ENCODE measurements around the gene LRRC8C.

LRRC8C gene

DNA sequence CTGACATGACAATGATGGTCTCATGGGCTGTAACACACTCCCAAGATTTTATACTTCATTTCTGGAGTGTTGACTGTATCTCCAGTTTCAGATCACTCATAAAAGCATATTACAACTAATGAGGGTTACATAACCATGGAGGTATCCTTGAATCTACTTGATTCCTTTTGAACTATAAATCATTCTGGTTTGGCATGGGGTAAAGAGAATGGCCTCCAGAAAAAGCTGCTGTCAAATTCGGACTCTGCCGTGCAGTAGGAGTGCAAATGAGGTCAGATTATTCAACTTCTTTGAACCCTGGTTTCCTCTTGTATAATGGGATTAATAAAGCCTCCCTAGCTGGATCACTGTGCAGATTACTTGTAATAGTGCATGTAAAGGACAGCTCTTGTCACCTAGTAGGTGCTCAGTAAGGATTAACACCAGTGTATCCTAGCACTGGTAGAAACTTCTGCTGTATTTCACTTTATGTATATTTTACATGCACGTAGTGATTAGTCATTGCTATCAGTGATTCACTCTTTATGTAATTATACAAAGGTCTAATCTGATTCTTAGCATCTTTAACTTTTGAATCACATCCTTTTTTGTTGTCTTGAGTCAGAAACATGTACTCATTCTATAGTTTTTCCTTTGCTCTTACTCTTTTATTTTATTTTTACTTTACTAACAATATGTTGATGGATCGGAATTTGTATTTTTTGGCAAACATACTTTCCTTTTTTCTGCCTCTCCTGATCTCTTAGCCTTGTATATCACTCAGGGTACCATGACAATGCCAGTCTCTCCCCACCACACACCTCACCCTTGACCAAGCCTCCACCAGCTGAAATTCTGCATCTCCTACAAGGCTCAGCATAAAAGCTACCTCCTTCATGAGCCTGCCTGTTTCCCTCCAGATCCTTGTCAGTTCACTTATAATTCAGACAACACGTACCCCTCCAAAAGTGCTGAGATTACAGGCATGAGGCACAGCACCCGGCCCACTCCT, 3.2 kb downstream of the LRRC8C start:
- peaks cover 39% of the 10 kb centered on the region for H3K4me1 ChIP-seq (ENCODE audit: insufficient read depth, low read length)
- H2AFZ ChIP-seq (ENCODE audit: low read depth, low read length): no peak overlapping the region
- H3K4me3 ChIP-seq (ENCODE audit: low read depth in 1 of 2, low read length in 2 of 2): no peak overlapping the region
- H3K27ac ChIP-seq (ENCODE audit: low read length): no peak overlapping the region
- ATAC-seq (ENCODE audit: insufficient read depth, low read depth) (no peak), DNase-seq (no peak)
- TF ChIP-seq, protein P1, sequence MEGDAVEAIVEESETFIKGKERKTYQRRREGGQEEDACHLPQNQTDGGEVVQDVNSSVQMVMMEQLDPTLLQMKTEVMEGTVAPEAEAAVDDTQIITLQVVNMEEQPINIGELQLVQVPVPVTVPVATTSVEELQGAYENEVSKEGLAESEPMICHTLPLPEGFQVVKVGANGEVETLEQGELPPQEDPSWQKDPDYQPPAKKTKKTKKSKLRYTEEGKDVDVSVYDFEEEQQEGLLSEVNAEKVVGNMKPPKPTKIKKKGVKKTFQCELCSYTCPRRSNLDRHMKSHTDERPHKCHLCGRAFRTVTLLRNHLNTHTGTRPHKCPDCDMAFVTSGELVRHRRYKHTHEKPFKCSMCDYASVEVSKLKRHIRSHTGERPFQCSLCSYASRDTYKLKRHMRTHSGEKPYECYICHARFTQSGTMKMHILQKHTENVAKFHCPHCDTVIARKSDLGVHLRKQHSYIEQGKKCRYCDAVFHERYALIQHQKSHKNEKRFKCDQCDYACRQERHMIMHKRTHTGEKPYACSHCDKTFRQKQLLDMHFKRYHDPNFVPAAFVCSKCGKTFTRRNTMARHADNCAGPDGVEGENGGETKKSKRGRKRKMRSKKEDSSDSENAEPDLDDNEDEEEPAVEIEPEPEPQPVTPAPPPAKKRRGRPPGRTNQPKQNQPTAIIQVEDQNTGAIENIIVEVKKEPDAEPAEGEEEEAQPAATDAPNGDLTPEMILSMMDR (IDR thresholded peaks at IDR 0.05; ENCODE audit: borderline replicate concordance, extremely low read depth, low read length, poor library complexity, severe bottlenecking): no peak
- TF ChIP-seq EZH2 (IDR thresholded peaks at IDR 0.05; ENCODE audit: borderline replicate concordance, low read depth, low read length, severe bottlenecking): no peak
- H3K36me3 ChIP-seq (ENCODE audit: insufficient read depth, low read length): no peaks in the 10 kb centered on the region; the same call in 1 of the 2 replicates
- no peaks in the 10 kb centered on the region for H3K9me3 ChIP-seq (ENCODE audit: insufficient read depth, low read length, severe bottlenecking)
- peak overlapping the region; percentile 93; the same call in 1 of the 2 replicates for H3K4me2 ChIP-seq (ENCODE audit: insufficient read depth, low read length)
- peaks cover 14% of the 10 kb centered on the region; the same call in 1 of the 2 replicates for H4K20me1 ChIP-seq (ENCODE audit: insufficient read depth, low read length)
- peaks cover 76% of the 10 kb centered on the region for H3K79me2 ChIP-seq (ENCODE audit: insufficient read depth, low read length)
- H3K27me3 ChIP-seq (ENCODE audit: insufficient read depth, low read length, poor library complexity): no peaks in the 10 kb centered on the region
- no peak overlapping the region for H3K9ac ChIP-seq (ENCODE audit: low read depth, low read length)

GRCh38 chr1:89637496-89637895, 4.6 kb downstream of the LRRC8C start:
- Histone ChIP-seq H3K79me2 (ENCODE audit: insufficient read depth, low read length) (peaks cover 88% of the 10 kb centered on the region), H2AFZ (ENCODE audit: low read depth, low read length) (no peak overlapping the region), H3K9me3 (ENCODE audit: insufficient read depth, low read length, severe bottlenecking) (no peaks in the 10 kb centered on the region), H3K27ac (ENCODE audit: low read length) (no peak overlapping the region), H3K4me1 (ENCODE audit: insufficient read depth, low read length) (peaks cover 32% of the 10 kb centered on the region), H3K36me3 (ENCODE audit: insufficient read depth, low read length) (no peaks in the 10 kb centered on the region; the same call in 1 of the 2 replicates), H3K4me2 (ENCODE audit: insufficient read depth, low read length) (no peak overlapping the region), H4K20me1 (ENCODE audit: insufficient read depth, low read length) (peaks cover 14% of the 10 kb centered on the region; the same call in 1 of the 2 replicates), H3K27me3 (ENCODE audit: insufficient read depth, low read length, poor library complexity) (no peaks in the 10 kb centered on the region), H3K9ac (ENCODE audit: low read depth, low read length) (no peak overlapping the region), H3K4me3 (ENCODE audit: low read depth in 1 of 2, low read length in 2 of 2) (no peak overlapping the region)
- ATAC-seq (ENCODE audit: insufficient read depth, low read depth) (no peak), DNase-seq (no peak)
- TF ChIP-seq, protein P1 (IDR thresholded peaks at IDR 0.05; ENCODE audit: borderline replicate concordance, extremely low read depth, low read length, poor library complexity, severe bottlenecking): no peak
- TF ChIP-seq EZH2 (IDR thresholded peaks at IDR 0.05; ENCODE audit: borderline replicate concordance, low read depth, low read length, severe bottlenecking): no peak

GRCh38 chr1:89640440-89640839, 7.5 kb downstream of the LRRC8C start:
- Histone ChIP-seq H3K4me1 (ENCODE audit: insufficient read depth, low read length) (peaks cover 11% of the 10 kb centered on the region), H3K4me3 (ENCODE audit: low read depth in 1 of 2, low read length in 2 of 2) (no peak overlapping the region), H2AFZ (ENCODE audit: low read depth, low read length) (no peak overlapping the region), H3K36me3 (ENCODE audit: insufficient read depth, low read length) (no peaks in the 10 kb centered on the region), H3K9me3 (ENCODE audit: insufficient read depth, low read length, severe bottlenecking) (peaks cover 6% of the 10 kb centered on the region), H3K9ac (ENCODE audit: low read depth, low read length) (no peak overlapping the region), H4K20me1 (ENCODE audit: insufficient read depth, low read length) (peaks cover 18% of the 10 kb centered on the region; the same call in 1 of the 2 replicates), H3K79me2 (ENCODE audit: insufficient read depth, low read length) (peaks cover 91% of the 10 kb centered on the region), H3K4me2 (ENCODE audit: insufficient read depth, low read length) (no peak overlapping the region), H3K27ac (ENCODE audit: low read length) (no peak overlapping the region), H3K27me3 (ENCODE audit: insufficient read depth, low read length, poor library complexity) (no peaks in the 10 kb centered on the region)
- DNase-seq (no peak), ATAC-seq (ENCODE audit: insufficient read depth, low read depth) (no peak)
- TF ChIP-seq EZH2 (IDR thresholded peaks at IDR 0.05; ENCODE audit: borderline replicate concordance, low read depth, low read length, severe bottlenecking): no peak
- TF ChIP-seq, protein P1 (IDR thresholded peaks at IDR 0.05; ENCODE audit: borderline replicate concordance, extremely low read depth, low read length, poor library complexity, severe bottlenecking): no peak
